SK-N-SH (cell line): ENCODE results near the gene VPREB1. TPM values are rescaled to one million over a fixed set of nuclear protein-coding genes. Genes with fewer than 3 reads are reported as not detected.

ENCODE experiments used
- CTCF ChIA-PET: fragments of 300-600, 350-600 bp; formaldehyde crosslinking; extraction: SDS; loops from one replicate; lab custom pipeline; 2021; lab: Yijun Ruan, JAX
- POLR2A ChIA-PET: fragments of 350-600 bp; sonication (Branson Sonifier 250); formaldehyde crosslinking; extraction: SDS; loops from one replicate; lab custom pipeline; 2020; ENCODE audit warnings: antibody characterized with exemption, inconsistent platforms; lab: Yijun Ruan, JAX
- DNase-seq: peaks from one replicate; pipeline ENCODE4 v3.0.0; 2012
- H2AFZ ChIP-seq: fragments of 200-600 bp; sonication (generic); 2 replicates; pipeline ENCODE4 v1.8.1; 2016; ENCODE audit warnings: antibody characterized with exemption, mild to moderate bottlenecking, low read depth
- H3F3A ChIP-seq: fragments of 200-600 bp; sonication (generic); replicated peaks from 2 replicates; pipeline ENCODE3; 2016; ENCODE audit warnings: antibody characterized with exemption, mild to moderate bottlenecking; ENCODE audit not compliant: insufficient read depth
- H3K27ac ChIP-seq, 2 experiments: fragments of 200-500 bp in 1 of 2; fragments of 200-600 bp in 1 of 2; sonication (Bioruptor generic) in 1 of 2; sonication (generic), shearing (Covaris generic) in 1 of 2; 2 replicates each; pipeline versions ENCODE4 v1.5.1 to v1.6.1; 2014 to 2016; ENCODE audit warnings: low read depth in 2 of 2, inconsistent platforms in 1 of 2, low read length in 1 of 2, mild to moderate bottlenecking in 1 of 2, mixed read lengths in 1 of 2
- H3K27me3 ChIP-seq: fragments of 200-600 bp; sonication (generic), shearing (Covaris generic); 2 replicates; pipeline ENCODE4 v1.6.1; 2016; ENCODE audit warnings: mixed run types; ENCODE audit not compliant: insufficient read depth
- H3K36me3 ChIP-seq, 2 experiments: fragments of 200-500 bp in 1 of 2; fragments of 200-600 bp in 1 of 2; sonication (Bioruptor generic) in 1 of 2; sonication (generic) in 1 of 2; replicated peaks in 1 of 2; 2 replicates each; pipeline versions ENCODE3 to v1.5.1; 2014 to 2016; ENCODE audit warnings: low read length in 1 of 2, mild to moderate bottlenecking in 1 of 2; ENCODE audit not compliant: insufficient read depth in 2 of 2, control insufficient read depth in 1 of 2
- H3K4me1 ChIP-seq, 2 experiments: fragments of 200-500 bp in 1 of 2; fragments of 200-600 bp in 1 of 2; sonication (Bioruptor generic) in 1 of 2; sonication (generic), shearing (Covaris generic) in 1 of 2; 2 replicates each; pipeline versions ENCODE4 v1.5.1 to v1.6.1; 2014 to 2016; ENCODE audit warnings: low read depth in 1 of 2, low read length in 1 of 2, mixed run types in 1 of 2; ENCODE audit not compliant: insufficient read depth in 2 of 2, control insufficient read depth in 1 of 2
- H3K4me2 ChIP-seq: fragments of 200-600 bp; sonication (generic), shearing (Covaris generic); 2 replicates; pipeline ENCODE4 v1.6.1; 2017; ENCODE audit warnings: mixed run types
- H3K4me3 ChIP-seq, 2 experiments: fragments of 200-500 bp in 1 of 2; fragments of 200-600 bp in 1 of 2; sonication (Bioruptor generic) in 1 of 2; sonication (generic), shearing (Covaris generic) in 1 of 2; 2 replicates each; pipeline versions ENCODE4 v1.5.1 to v1.8.1; 2014 to 2016; ENCODE audit warnings: low read depth in 2 of 2, inconsistent platforms in 1 of 2, low read length in 1 of 2, mild to moderate bottlenecking in 1 of 2, mixed read lengths in 1 of 2, moderate library complexity in 1 of 2
- H3K79me2 ChIP-seq: fragments of 200-600 bp; sonication (generic); 2 replicates; pipeline ENCODE4 v1.8.1; 2017; ENCODE audit warnings: mild to moderate bottlenecking; ENCODE audit not compliant: insufficient read depth
- H3K9ac ChIP-seq: fragments of 200-600 bp; sonication (generic); 2 replicates; pipeline ENCODE4 v1.6.1; 2017; ENCODE audit warnings: mixed run types
- H3K9me2 ChIP-seq: fragments of 200-600 bp; sonication (generic); 2 replicates; pipeline ENCODE4 v1.6.1; 2017; ENCODE audit warnings: mixed run types
- H3K9me3 ChIP-seq: fragments of 200-600 bp; sonication (generic); 2 replicates; pipeline ENCODE4 v1.6.1; 2017; ENCODE audit warnings: mixed run types, mild to moderate bottlenecking, moderate library complexity
- H4K20me1 ChIP-seq: fragments of 200-600 bp; sonication (generic); 2 replicates; pipeline ENCODE4 v1.6.1; 2017; ENCODE audit warnings: mild to moderate bottlenecking, mixed run types; ENCODE audit not compliant: insufficient read depth
- CHD2 ChIP-seq: fragments of 150-350 bp; IDR thresholded peaks from 2 replicates; pipeline ENCODE4 v1.6.1; 2018; ENCODE audit warnings: low read length; ENCODE audit not compliant: partially characterized antibody
- EZH2phosphoT487 ChIP-seq: fragments of 200-600 bp; sonication (generic); IDR thresholded peaks from 2 replicates; pipeline ENCODE4 v1.6.1; 2017; ENCODE audit warnings: low read depth, mixed run types, mild to moderate bottlenecking, antibody characterized with exemption, moderate library complexity, borderline replicate concordance
- FOSL2 ChIP-seq: IDR thresholded peaks from 2 replicates; pipeline ENCODE4 v1.4.0; 2012; ENCODE audit warnings: low read depth, mild to moderate bottlenecking, moderate library complexity, borderline replicate concordance
- FOXJ3 ChIP-seq: sonication (generic); formaldehyde crosslinking; IDR thresholded peaks from 2 replicates; pipeline ENCODE4 v1.5.1; 2020; ENCODE audit warnings: mild to moderate bottlenecking, missing genetic modification reagents
- IRF3 ChIP-seq: fragments of 150-350 bp; IDR thresholded peaks from 2 replicates; pipeline ENCODE4 v1.6.1; 2016; ENCODE audit warnings: mild to moderate bottlenecking, low read depth, low read length
- MAX ChIP-seq: IDR thresholded peaks from 2 replicates; pipeline ENCODE4 v1.4.0; 2012; ENCODE audit warnings: low read depth
- MXI1 ChIP-seq: IDR thresholded peaks from 2 replicates; pipeline ENCODE4 v1.6.1; 2012; ENCODE audit warnings: mild to moderate bottlenecking, low read depth, low read length, improper control_type of control experiment
- NFIC ChIP-seq: IDR thresholded peaks from 2 replicates; pipeline ENCODE4 v1.4.0; 2012; ENCODE audit warnings: borderline replicate concordance
- POLR2AphosphoS5 ChIP-seq: IDR thresholded peaks from 2 replicates; pipeline ENCODE4 v1.6.1; 2012; ENCODE audit warnings: low read depth, low read length
- RFX5 ChIP-seq: IDR thresholded peaks from 2 replicates; pipeline ENCODE4 v1.6.1; 2012; ENCODE audit warnings: mild to moderate bottlenecking, improper control_type of control experiment, low read length
- RXRA ChIP-seq: IDR thresholded peaks from 2 replicates; pipeline ENCODE4 v1.4.0; 2012; ENCODE audit warnings: low read depth, mild to moderate bottlenecking, borderline replicate concordance
- SMC3 ChIP-seq: IDR thresholded peaks from 2 replicates; pipeline ENCODE4 v1.6.1; 2012; ENCODE audit warnings: low read depth, low read length, improper control_type of control experiment
- TAF1 ChIP-seq: IDR thresholded peaks from 2 replicates; pipeline ENCODE4 v1.6.1; 2012; ENCODE audit warnings: low read depth, mild to moderate bottlenecking, low read length, moderate library complexity, borderline replicate concordance
- USF1 ChIP-seq: IDR thresholded peaks from 2 replicates; pipeline ENCODE4 v1.4.0; 2012; ENCODE audit warnings: low read depth, borderline replicate concordance
- USF2 ChIP-seq: fragments of 150-350 bp; IDR thresholded peaks from 2 replicates; pipeline ENCODE4 v1.6.1; 2017; ENCODE audit warnings: antibody characterized with exemption, low read length, low read depth, borderline replicate concordance
- YY1 ChIP-seq: IDR thresholded peaks from 2 replicates; pipeline ENCODE4 v1.4.0; 2012; ENCODE audit warnings: low read depth, mild to moderate bottlenecking
- WGBS: methylation state at CpG from one replicate; pipeline ENCODE4 v1.1.6; 2017; ENCODE audit warnings: low lambda C conversion rate; 5-methylcytosine and 5-hydroxymethylcytosine counted together
- polyA plus RNA-seq, 3 experiments: library from polyadenylated mRNA; depleted of rRNA; stranded (reverse); fragments of >200 nt; gene quantifications; 2 replicates each; pipeline ENCODE4 v1.2.3, GENCODE V29; 2012

Gene VPREB1
- polyA plus RNA-seq, 1 of the 3 experiments (the other 2 are of a cell fraction), result not detected

DNA sequence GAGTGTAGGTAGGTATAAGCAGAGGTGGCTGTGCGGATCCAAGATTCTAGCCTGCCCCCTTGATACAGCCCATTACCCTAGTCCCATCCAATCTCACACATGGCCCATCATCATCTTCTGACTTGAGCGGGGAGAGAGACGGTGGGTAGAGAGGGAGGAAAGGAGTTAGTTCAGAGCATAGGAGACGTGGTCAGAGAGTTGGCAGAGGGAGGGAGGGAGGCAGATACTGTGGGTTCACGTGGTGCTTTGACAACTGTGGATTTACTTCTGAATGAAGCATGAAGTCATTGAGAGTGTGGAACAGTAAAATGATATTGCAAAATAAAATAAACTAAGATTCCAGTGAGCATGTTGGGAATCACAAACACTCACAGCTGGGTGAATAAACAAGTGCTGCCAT is 31.4 kb upstream of the VPREB1 start:
- Histone ChIP-seq H4K20me1 (no peaks in the 10 kb centered on the region), H3F3A (no peaks in the 10 kb centered on the region), H3K27ac (no peak overlapping the region)
- TF ChIP-seq YY1 (no peak), IRF3 (no peak), USF1 (no peak), RXRA (no peak), RFX5 (no peak), MAX (no peak), CHD2 (no peak), EZH2phosphoT487 (no peak), MXI1 (no peak), USF2 (no peak)
- TF ChIP-seq, all 33 proteins: peak for 0
- peaks cover 0 to 6% of the 10 kb centered on the region in 2 experiments; a peak in 1 of 4 replicates for H3K4me1 ChIP-seq
- no peak overlapping the region for H3K4me3 ChIP-seq
- no peaks in the 10 kb centered on the region for H3K79me2 ChIP-seq
- H3K9me3 ChIP-seq, result no peaks in the 10 kb centered on the region
- H3K4me2 ChIP-seq, result no peak overlapping the region
- no peaks in the 10 kb centered on the region for H3K9me2 ChIP-seq
- H3K9ac ChIP-seq, result no peak overlapping the region
- 26% methylated on average over 5 of the region's 5 CpGs for WGBS
- ChIA-PET CTCF (interaction anchor here (7.8 kb wide), 1 partner anchor 12 kb away, joined by 55 read pairs; no protein-coding TSS in a partner anchor), POLR2A (no interaction called here)
- no peaks in the 10 kb centered on the region for H3K36me3 ChIP-seq
- no peak for DNase-seq
- H3K27me3 ChIP-seq, result 0 out of 2 replicates have a peak, but pooled peaks cover 6% of the 10 kb centered on the region
- H2AFZ ChIP-seq, result no peak overlapping the region

GRCh38 chr22:22214819-22215329 is 29.7 kb upstream of the VPREB1 start:
- Histone ChIP-seq H3K4me2 (no peak overlapping the region), H3K9me2 (no peaks in the 10 kb centered on the region), H3K4me1 (peaks cover 0 to 3% of the 10 kb centered on the region in 2 experiments; a peak in 1 of 4 replicates), H3F3A (no peaks in the 10 kb centered on the region), H3K27ac (no peak overlapping the region)
- ChIA-PET POLR2A (no interaction called here), CTCF (interaction anchor here (1.1 to 7.8 kb wide), 3 partner anchors 8 to 13 kb away, joined by 3 to 55 read pairs (median 7); no protein-coding TSS in a partner anchor)
- TF ChIP-seq YY1, result no peak
- no peak for TF ChIP-seq POLR2AphosphoS5
- TF ChIP-seq NFIC, result no peak
- TF ChIP-seq FOXJ3, result no peak
- no peak for TF ChIP-seq SMC3
- TF ChIP-seq TAF1, result no peak
- no peak for TF ChIP-seq FOSL2
- TF ChIP-seq, all 33 proteins: peak for 0
- WGBS, result 31% methylated on average over 5 of the region's 5 CpGs
- no peaks in the 10 kb centered on the region for H3K79me2 ChIP-seq
- H3K4me3 ChIP-seq, result no peak overlapping the region
- no peaks in the 10 kb centered on the region for H4K20me1 ChIP-seq
- no peak for DNase-seq
- H3K9ac ChIP-seq, result no peak overlapping the region
- no peak overlapping the region for H2AFZ ChIP-seq
- no peaks in the 10 kb centered on the region for H3K9me3 ChIP-seq
- H3K36me3 ChIP-seq, result no peaks in the 10 kb centered on the region
- 0 out of 2 replicates have a peak, but pooled peaks cover 6% of the 10 kb centered on the region for H3K27me3 ChIP-seq
